ENCODE results near the gene APBB2.

The APBB2 gene

DNA sequence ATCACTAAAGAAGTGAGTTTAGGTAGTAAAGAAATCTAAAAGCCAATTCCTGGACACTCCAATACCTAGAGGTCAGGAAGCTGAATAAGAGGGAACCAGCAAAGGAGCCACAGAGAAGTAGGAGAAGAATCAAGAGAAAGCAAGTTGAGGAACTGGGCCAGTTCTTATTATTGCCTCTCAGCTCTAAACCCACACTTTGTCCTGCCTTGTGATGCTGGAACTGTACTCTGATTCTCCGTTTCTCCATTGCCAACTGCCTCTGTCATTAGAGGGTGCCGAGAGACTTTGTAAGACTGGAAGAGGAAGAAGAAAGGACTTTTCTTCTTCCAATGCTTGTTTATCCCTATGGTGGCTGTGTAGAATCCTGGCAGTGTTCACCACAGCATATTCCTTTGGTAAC lies 426.0 kb downstream of the APBB2 start:
- no peak for DNase-seq (ENCODE audit: low read depth in 4 of 4, low spot score in 1 of 4)

DNA sequence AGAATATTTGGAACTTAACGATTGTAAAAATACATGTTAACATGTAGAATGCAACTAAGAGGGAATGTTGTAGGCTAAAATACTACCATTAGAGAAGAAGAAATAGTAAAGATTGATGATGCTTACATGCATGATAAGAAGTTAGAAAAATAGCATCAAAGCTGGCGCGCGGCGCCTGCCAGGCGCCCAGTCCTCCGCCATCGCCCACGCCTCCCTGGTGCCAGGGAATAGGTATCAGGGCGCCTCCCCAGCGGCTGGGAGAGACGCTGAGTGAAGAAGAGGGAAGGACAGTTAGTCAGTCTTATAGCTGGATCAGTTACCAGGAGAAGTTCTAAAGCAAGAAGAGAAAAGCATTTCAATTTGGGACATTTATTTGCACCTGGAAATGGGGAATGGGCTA lies 428.6 kb downstream of the APBB2 start:
- DNase-seq (ENCODE audit: low read depth in 4 of 4, low spot score in 1 of 4) = no peak

DNA sequence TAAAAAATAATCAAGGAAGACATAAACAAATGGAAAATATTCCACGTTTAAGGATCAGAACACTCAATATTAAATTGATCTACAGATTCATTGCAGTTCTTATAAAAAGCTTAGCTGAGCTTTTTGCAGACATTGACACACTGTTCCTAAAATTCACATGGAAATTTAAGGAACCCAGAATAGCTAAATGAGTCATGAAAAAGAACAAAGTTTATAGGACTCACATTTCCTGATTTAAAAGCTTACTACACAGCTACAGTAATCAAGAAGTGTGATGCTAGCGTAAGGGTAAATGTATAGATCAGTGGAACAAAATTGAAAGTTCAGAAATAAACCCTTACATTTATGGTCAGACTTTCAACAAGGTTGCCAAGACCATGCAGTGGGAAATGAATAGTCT lies 431.5 kb downstream of the APBB2 start:
- DNase-seq (ENCODE audit: low read depth in 4 of 4, low spot score in 1 of 4) = no peak

DNA sequence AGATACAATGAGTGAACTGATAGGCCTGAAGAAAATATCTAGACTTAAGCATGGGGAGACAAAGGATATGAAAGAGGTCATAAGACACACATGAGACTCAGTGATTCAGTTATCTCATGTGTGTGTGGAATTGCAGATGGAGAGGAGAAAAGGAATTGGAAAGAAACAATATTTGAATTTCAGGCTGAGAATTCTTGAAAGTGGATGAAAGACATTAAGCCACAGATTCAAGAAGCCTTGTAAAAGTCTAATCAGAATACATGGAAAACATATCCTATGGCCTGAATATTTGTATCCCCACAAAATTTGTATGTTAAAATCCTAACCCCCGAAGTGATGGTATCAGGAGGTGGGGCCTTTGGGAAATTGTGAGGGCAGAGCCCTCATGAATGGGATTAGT lies 436.3 kb downstream of the APBB2 start:
- DNase-seq (ENCODE audit: low read depth in 4 of 4, low spot score in 1 of 4) = no peak

DNA sequence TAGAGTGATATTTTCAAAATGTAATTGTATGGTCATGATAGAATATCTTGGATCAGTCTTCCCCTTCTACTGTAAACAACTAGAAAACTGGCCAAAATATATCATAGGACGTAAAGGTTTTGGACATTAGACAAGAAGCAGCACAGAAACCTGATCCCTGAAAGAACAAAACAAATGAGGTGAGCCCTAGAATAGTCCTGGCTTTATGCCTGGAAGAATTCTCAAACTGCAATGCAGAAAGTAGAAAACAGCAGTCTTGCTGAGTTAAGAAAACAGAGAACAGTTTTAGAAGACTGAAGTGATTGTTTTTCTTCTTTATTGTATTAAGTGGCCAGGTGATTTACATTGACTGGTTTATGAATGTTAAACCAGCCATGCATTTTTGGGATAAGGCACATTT lies 445.1 kb downstream of the APBB2 start:
- no peak for DNase-seq (ENCODE audit: low read depth in 4 of 4, low spot score in 1 of 4)

DNA sequence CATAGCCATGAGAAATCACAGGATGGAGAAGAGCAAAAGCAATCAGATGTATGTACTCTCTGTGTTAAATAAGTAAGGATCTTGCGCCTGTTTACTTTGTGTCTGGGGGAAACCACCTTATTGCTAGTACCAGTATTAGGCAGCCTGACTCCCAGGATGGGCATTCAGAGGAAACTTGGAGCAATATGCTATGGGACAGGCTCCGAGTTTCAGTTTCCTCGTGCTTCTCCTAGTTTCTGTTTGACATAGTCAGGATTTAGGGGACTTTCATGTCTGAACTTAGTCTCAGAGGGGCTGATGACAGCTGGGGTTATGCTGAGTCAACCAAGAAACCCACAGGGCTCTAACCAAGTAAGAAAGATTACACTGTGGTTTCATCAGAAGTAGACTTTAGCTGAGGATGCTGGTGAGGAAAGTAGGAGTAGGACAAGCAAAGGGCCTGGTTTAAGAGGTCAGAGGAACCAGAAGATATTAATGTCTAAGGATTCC lies 451.1 kb downstream of the APBB2 start:
- DNase-seq (ENCODE audit: low read depth in 4 of 4, low spot score in 1 of 4) = peak in 1 of 4 experiments; percentile 30
